ENCODE measurements around the gene ALKBH8. TPM values are rescaled to one million over a fixed set of nuclear protein-coding genes. Genes with fewer than 3 reads are reported as not detected.

The ALKBH8 gene
- polyA plus RNA-seq, 2 of the 4 experiments (the other 2 are of a cell fraction): 6.5 to 10.8 TPM

DNA sequence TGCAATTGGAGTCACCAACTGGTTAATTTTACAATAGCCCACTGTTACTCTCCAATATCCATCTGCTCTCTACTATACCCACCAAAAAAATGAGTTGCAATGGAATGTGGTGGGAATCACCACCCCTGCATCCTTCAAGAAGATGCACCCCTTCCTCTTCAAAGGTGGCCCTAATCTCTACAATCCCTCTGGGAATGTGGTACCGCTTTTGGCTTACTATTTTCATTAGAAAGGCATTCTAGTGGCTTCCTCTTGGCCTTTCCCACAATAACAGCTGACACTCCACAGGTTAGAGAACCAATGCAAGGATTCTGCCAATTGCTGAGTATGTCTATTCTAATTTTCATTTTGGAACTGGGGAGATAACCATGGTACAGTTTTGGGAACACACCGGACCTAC lies 74.7 kb downstream of the ALKBH8 start:
- POLR2A ChIA-PET: no interaction called here

DNA sequence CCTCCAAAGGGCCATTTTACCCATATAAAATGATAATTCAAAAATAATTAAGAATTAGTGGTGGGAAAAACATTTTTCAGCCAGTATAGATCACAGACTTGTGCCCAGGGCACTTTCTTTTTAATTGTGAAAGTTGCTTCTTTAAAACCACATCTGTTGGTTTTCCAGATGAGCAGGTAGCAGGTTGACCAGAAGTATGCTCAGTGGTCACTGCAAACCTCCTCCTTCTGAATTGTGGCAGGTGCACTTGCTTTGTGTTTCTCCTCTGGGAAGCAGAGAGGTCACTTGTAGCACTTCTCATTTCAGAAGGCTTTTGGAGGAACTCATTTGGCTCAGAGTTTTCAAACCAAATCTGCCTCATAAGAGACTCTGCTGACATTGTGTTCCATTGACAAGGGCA lies 83.3 kb downstream of the ALKBH8 start:
- DNase-seq (ENCODE audit: low read depth in 1 of 2, low spot score in 1 of 2) (no peak), FAIRE-seq (no peak), ATAC-seq (no peak)
- ChIA-PET CTCF (no interaction called here), POLR2A (no interaction called here)
- Histone ChIP-seq H3K4me1 (no peaks in the 10 kb centered on the region), H3K9me3 (no peaks in the 10 kb centered on the region), H3K4me3 (no peak overlapping the region), H3K27ac (no peak overlapping the region), H3K4me2 (no peak overlapping the region)
- no peak for TF ChIP-seq HEYL (CRISPR knock-in tag; IDR thresholded peaks at IDR 0.05)
- TF ChIP-seq, protein P1, sequence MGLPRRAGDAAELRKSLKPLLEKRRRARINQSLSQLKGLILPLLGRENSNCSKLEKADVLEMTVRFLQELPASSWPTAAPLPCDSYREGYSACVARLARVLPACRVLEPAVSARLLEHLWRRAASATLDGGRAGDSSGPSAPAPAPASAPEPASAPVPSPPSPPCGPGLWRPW (IDR thresholded peaks at IDR 0.05): no peak
- TF ChIP-seq HOXB13 (CRISPR knock-in tag; IDR thresholded peaks at IDR 0.05; ENCODE audit: low read depth): no peak
- TF ChIP-seq FOSB (CRISPR knock-in tag; IDR thresholded peaks at IDR 0.05): no peak
- no peak for TF ChIP-seq SREBF2 (IDR thresholded peaks at IDR 0.05)
- no peak for TF ChIP-seq ESRRA (IDR thresholded peaks at IDR 0.05; ENCODE audit: borderline replicate concordance, low read length)
- TF ChIP-seq KDM5A (IDR thresholded peaks at IDR 0.05): no peak
- no peak for TF ChIP-seq MAFK (IDR thresholded peaks at IDR 0.05; ENCODE audit: partially characterized antibody)
- no peak for TF ChIP-seq MAX (IDR thresholded peaks at IDR 0.05)
- no peak for TF ChIP-seq SMC3 (IDR thresholded peaks at IDR 0.05)
- TF ChIP-seq BHLHE40 (IDR thresholded peaks at IDR 0.05; ENCODE audit: low read depth, low read length): no peak

More for the DNA sequence above, 74.7 kb downstream of the ALKBH8 start:
- TF ChIP-seq EHMT2 (IDR thresholded peaks at IDR 0.05; ENCODE audit: low read depth) (no peak), KDM1A (IDR thresholded peaks at IDR 0.05; ENCODE audit: low read depth) (no peak), FOSB (CRISPR knock-in tag; IDR thresholded peaks at IDR 0.05) (no peak)
- WGBS (ENCODE audit: missing lambda C conversion rate): 81% methylated on average over 2 of the region's 2 CpGs
- H3K4me3 ChIP-seq: no peak overlapping the region
- H3K4me2 ChIP-seq: no peak overlapping the region
- peaks cover 9% of the 10 kb centered on the region; the same call in 1 of the 3 replicates for H3K4me1 ChIP-seq
- H3K27ac ChIP-seq: no peak overlapping the region
- no peaks in the 10 kb centered on the region for H3K9me3 ChIP-seq
- ATAC-seq (no peak), DNase-seq (ENCODE audit: low read depth in 1 of 2, low spot score in 1 of 2) (no peak), FAIRE-seq (no peak)
- CTCF ChIA-PET: no interaction called here

- no peak for FAIRE-seq
- Histone ChIP-seq H3K9me3 (no peaks in the 10 kb centered on the region), H3K4me1 (no peaks in the 10 kb centered on the region), H3K27ac (no peak overlapping the region), H3K4me2 (no peak overlapping the region), H3K4me3 (no peak overlapping the region)
- CTCF ChIA-PET: interaction anchor here (0.8 kb wide), 1 partner anchor 21 kb away, joined by 3 read pairs; the partner anchor contains the start of gene CWF19L2
- POLR2A ChIA-PET: no interaction called here
- ATAC-seq: no peak
- TF ChIP-seq MYC (IDR thresholded peaks at IDR 0.05; ENCODE audit: borderline replicate concordance, low read length) (no peak), HOXB5 (CRISPR knock-in tag; IDR thresholded peaks at IDR 0.05) (no peak), HMGXB4 (CRISPR knock-in tag; IDR thresholded peaks at IDR 0.05; ENCODE audit: borderline replicate concordance) (no peak), KDM5A (IDR thresholded peaks at IDR 0.05) (no peak), TFCP2L1 (CRISPR knock-in tag; IDR thresholded peaks at IDR 0.05) (no peak), ZSCAN20 (CRISPR knock-in tag; IDR thresholded peaks at IDR 0.05) (no peak), HEYL (CRISPR knock-in tag; IDR thresholded peaks at IDR 0.05) (no peak), EHMT2 (IDR thresholded peaks at IDR 0.05; ENCODE audit: low read depth) (no peak), BHLHE40 (IDR thresholded peaks at IDR 0.05; ENCODE audit: low read depth, low read length) (no peak), TP53 (CRISPR knock-in tag; IDR thresholded peaks at IDR 0.05) (no peak), RARB (CRISPR knock-in tag; IDR thresholded peaks at IDR 0.05) (no peak), EHF (CRISPR knock-in tag; IDR thresholded peaks at IDR 0.05) (no peak), EP300 (IDR thresholded peaks at IDR 0.05) (no peak), MAZ (IDR thresholded peaks at IDR 0.05; ENCODE audit: borderline replicate concordance, low read depth, low read length) (no peak), SMC3 (IDR thresholded peaks at IDR 0.05) (no peak)
- TF ChIP-seq, protein P2, sequence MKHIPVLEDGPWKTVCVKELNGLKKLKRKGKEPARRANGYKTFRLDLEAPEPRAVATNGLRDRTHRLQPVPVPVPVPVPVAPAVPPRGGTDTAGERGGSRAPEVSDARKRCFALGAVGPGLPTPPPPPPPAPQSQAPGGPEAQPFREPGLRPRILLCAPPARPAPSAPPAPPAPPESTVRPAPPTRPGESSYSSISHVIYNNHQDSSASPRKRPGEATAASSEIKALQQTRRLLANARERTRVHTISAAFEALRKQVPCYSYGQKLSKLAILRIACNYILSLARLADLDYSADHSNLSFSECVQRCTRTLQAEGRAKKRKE (CRISPR knock-in tag; IDR thresholded peaks at IDR 0.05; ENCODE audit: low read depth): no peak
- TF ChIP-seq, protein P3, sequence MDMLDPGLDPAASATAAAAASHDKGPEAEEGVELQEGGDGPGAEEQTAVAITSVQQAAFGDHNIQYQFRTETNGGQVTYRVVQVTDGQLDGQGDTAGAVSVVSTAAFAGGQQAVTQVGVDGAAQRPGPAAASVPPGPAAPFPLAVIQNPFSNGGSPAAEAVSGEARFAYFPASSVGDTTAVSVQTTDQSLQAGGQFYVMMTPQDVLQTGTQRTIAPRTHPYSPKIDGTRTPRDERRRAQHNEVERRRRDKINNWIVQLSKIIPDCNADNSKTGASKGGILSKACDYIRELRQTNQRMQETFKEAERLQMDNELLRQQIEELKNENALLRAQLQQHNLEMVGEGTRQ (IDR thresholded peaks at IDR 0.05): no peak
- TF ChIP-seq, protein P4, sequence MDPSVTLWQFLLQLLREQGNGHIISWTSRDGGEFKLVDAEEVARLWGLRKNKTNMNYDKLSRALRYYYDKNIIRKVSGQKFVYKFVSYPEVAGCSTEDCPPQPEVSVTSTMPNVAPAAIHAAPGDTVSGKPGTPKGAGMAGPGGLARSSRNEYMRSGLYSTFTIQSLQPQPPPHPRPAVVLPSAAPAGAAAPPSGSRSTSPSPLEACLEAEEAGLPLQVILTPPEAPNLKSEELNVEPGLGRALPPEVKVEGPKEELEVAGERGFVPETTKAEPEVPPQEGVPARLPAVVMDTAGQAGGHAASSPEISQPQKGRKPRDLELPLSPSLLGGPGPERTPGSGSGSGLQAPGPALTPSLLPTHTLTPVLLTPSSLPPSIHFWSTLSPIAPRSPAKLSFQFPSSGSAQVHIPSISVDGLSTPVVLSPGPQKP (IDR thresholded peaks at IDR 0.05; ENCODE audit: low read depth, low read length): no peak
- no peak for DNase-seq (ENCODE audit: low read depth in 1 of 2, low spot score in 1 of 2)
Observed at GRCh38 chr11:107478922-107479321, 86.6 kb downstream of the ALKBH8 start.
